Endothelial cell of umbilical vein (primary cell): ENCODE results near the gene OAF.

Experiments
- EZH2 ChIP-seq: IDR thresholded peaks from 2 replicates; pipeline ENCODE4 v1.6.1; 2012; ENCODE audit warnings: borderline replicate concordance, low read depth, mild to moderate bottlenecking, moderate library complexity, low read length, inconsistent platforms; ENCODE audit not compliant: severe bottlenecking
- FOS ChIP-seq: IDR thresholded peaks from 2 replicates; pipeline ENCODE4 v1.6.1; 2011; ENCODE audit warnings: mild to moderate bottlenecking, low read length, moderate library complexity, borderline replicate concordance; ENCODE audit not compliant: insufficient read depth
- POLR2A ChIP-seq: IDR thresholded peaks from 2 replicates; pipeline ENCODE4 v1.6.1; 2012; ENCODE audit warnings: low read depth, mild to moderate bottlenecking, control low read depth, low read length
- POLR2AphosphoS5 ChIP-seq: IDR thresholded peaks from 2 replicates; pipeline ENCODE4 v1.6.1; 2012; ENCODE audit warnings: low read depth, mild to moderate bottlenecking, control low read depth, low read length, moderate library complexity; ENCODE audit not compliant: insufficient read depth
- TF ChIP-seq, protein P1 (sequence below), 2 donors: IDR thresholded peaks; 1 replicate in 1 of 2; 2 replicates in 1 of 2; pipeline ENCODE4 v1.5.1; 2011; ENCODE audit warnings: low read length in 2 of 2, mild to moderate bottlenecking in 2 of 2, moderate library complexity in 2 of 2, control low read depth in 1 of 2, inconsistent platforms in 1 of 2, low read depth in 1 of 2; ENCODE audit not compliant: insufficient read depth in 1 of 2; ENCODE audit errors: extremely low read depth in 1 of 2

DNA sequence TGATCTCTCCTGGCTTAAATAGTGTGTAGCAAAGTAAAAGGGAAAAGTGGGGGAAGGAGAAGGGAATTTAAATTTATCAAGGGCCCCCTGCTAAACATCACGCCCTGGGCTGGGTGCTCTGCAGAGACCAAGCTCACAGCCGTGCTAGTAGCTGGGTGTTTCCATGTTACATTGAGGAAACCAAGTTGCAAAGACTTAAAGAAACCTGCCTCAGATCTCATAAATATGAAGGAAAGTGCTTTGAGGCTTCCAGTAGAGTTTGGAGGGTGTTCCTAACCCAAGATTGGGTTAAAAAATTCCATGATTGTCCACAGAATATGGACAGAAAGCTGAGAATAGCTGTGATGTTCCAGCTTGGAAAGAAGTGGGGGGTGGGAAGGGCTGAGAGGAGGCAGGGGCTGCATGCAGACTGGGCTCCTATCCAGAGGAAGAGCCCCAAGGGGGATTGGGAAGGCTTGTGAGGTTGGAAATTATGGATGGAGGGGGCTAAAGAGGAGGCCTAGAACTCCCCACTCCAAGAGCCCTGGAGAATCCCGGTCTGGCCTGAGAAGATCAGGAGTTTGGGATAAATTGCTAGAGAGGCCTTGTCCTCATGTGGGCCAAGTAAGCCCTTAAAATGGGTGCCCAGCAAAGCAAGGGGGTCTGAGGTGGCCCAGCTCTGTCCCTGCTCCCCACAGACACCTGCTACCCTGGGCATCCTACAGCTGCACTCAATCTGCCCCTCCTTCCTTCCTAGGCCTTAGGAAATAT lies 25.0 kb upstream of the OAF start:
- TF ChIP-seq POLR2A: no peak
- TF ChIP-seq, protein P1, sequence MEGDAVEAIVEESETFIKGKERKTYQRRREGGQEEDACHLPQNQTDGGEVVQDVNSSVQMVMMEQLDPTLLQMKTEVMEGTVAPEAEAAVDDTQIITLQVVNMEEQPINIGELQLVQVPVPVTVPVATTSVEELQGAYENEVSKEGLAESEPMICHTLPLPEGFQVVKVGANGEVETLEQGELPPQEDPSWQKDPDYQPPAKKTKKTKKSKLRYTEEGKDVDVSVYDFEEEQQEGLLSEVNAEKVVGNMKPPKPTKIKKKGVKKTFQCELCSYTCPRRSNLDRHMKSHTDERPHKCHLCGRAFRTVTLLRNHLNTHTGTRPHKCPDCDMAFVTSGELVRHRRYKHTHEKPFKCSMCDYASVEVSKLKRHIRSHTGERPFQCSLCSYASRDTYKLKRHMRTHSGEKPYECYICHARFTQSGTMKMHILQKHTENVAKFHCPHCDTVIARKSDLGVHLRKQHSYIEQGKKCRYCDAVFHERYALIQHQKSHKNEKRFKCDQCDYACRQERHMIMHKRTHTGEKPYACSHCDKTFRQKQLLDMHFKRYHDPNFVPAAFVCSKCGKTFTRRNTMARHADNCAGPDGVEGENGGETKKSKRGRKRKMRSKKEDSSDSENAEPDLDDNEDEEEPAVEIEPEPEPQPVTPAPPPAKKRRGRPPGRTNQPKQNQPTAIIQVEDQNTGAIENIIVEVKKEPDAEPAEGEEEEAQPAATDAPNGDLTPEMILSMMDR (IDR thresholded peaks at IDR 0.05; ENCODE audit: extremely low read depth in 1 of 2, insufficient read depth in 1 of 2, low read depth in 1 of 2, low read length in 2 of 2): no peak
- TF ChIP-seq POLR2AphosphoS5: no peak
- TF ChIP-seq FOS: no peak
- TF ChIP-seq EZH2: no peak
